Limb (tissue), 2 donors: ENCODE measurements around the gene MAP4K1.
A peak's percentile ranks its signal among the peaks of the same experiment; 100 is the strongest.

Experiments used
- DNase-seq, 2 donors: peaks; one replicate each; pipeline ENCODE4 v3.0.0-alpha.2; 2016; ENCODE audit errors: extremely low spot score in 2 of 2

MAP4K1 gene

DNA sequence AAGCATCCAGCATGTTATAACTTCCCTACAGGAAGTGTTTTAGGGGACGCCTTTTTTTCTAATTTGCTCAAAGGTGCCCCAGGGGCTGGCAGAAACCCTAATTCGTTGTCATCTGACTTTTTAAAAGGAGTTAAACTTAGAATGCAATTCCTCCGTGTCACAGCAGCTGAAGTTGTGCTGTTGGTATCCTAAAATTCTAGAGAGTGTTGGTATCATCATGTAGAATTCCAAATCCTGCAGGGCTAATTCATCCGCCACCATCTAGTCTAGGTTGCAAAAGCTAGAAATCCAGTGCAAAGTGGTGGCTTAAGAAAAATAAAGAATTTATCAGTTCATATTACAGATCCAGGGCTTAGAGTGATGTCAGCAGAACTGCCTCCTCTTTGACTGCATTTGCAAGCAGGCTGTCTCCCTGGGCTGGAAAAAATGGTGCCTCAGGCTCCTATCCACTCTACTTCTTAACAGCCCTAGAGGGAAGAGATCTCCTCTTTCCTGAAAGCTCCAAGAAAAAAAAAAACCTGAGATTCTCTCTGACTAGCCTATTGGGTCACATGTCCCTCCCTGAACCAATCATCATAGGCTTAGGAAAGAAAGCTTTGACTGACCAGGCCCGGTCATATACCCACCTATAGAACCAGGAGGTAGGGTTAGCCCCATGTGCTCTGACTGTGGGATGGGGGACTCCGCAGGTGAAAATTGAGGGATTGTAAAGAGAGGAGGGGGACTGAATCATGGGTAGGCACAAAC lies 73.0 kb downstream of the MAP4K1 start:
- DNase-seq = peak in 1 of 2 donors; percentile 49

- no peak for DNase-seq
These were observed 73.8 kb downstream of the MAP4K1 start for GRCh38 chr19:38543807-38544568.

DNA sequence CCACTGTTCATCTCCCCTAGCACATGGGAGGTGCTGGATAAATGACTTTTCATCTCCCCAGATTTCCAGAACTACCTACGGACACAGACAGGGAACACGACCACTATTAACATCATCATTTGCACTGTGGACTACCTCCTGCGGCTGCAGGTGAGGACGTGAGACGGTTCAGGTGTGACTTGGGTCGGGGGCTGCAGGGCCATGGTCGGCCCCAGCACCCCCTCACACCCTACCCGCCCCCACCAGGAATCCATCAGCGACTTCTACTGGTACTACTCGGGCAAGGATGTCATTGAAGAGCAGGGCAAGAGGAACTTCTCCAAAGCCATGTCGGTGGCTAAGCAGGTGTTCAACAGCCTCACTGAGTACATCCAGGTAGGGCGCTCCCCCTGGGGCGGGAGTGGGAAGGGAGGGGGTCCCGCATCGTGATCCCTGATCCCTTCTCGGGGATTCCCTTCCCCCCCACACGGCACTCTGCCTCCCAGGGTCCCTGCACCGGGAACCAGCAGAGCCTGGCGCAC lies 74.4 kb downstream of the MAP4K1 start:
- no peak for DNase-seq

DNA sequence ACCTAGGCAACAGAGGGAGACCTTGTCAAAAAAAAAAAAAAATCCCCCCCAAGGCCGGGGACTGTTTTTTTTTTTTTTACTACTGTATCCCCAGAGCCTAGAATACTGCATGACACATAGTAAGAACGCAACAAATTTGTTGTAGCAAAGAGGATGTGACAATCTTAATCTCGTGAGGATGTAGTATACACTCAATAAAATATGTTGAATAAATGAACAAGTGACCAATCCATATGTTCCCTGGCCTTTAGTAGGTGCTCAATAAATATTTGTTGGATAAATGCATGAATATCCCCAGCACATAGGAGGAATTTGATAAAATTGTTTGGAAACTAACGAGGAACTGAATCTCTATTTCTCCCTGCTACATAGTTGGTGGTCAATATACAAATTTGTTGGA lies 75.7 kb downstream of the MAP4K1 start:
- DNase-seq = no peak

GRCh38 chr19:38539751-38540150 lies 78.0 kb downstream of the MAP4K1 start:
- DNase-seq = no peak

GRCh38 chr19:38538793-38539528 lies 78.8 kb downstream of the MAP4K1 start:
- no peak for DNase-seq

DNA sequence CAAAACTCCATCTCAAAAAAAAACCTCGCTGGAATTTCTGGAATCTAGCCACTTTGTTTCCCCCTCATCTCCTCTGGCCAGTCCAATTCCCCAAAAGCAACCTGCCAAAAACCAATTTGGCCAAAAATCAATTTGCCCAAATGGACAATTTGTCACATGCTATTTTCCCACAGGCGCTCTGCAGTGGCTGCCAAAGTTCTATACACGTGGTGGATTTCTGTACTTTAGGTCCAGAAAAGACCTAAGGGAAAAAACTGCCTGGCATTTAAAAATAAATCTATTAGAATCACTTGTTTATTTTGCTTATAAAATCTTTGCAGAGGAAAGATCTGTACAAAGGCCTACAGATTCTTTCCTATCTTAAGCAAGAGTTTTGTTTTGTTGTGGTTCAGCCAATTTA lies 79.4 kb downstream of the MAP4K1 start:
- no peak for DNase-seq
